ENCODE data around the gene NANP. TPM values are rescaled to one million over a fixed set of nuclear protein-coding genes. Genes with fewer than 3 reads are reported as not detected.

The NANP gene
- total and polyA plus RNA-seq, 10 of the 15 experiments (the other 5 are each of a cell fraction or from before 2014, with no cell fraction given): 4.2 to 6.7 (median 4.9) TPM

GRCh38 chr20:25565578-25566157 lies 58.1 kb downstream of the NANP start (continued):
- TF ChIP-seq BCL3 (IDR thresholded peaks at IDR 0.05; ENCODE audit: borderline replicate concordance, insufficient read depth, low read depth, low read length, poor library complexity, severe bottlenecking) (no peak), SPI1 (IDR thresholded peaks at IDR 0.05; ENCODE audit: borderline replicate concordance, insufficient read depth, low read depth, low read length) (no peak), PAX8 (IDR thresholded peaks at IDR 0.05) (no peak), TCF7 (IDR thresholded peaks at IDR 0.05; ENCODE audit: borderline replicate concordance) (no peak), GABPA (IDR thresholded peaks at IDR 0.05; ENCODE audit: low read depth) (no peak), NFYA (IDR thresholded peaks at IDR 0.05; ENCODE audit: borderline replicate concordance, low read depth, low read length) (no peak), TCF3 (IDR thresholded peaks at IDR 0.05; ENCODE audit: borderline replicate concordance, insufficient read depth, low read depth, low read length) (no peak), TAF1 (IDR thresholded peaks at IDR 0.05; ENCODE audit: borderline replicate concordance, low read depth, low read length) (no peak)

- RAD21 ChIA-PET (ENCODE audit: unreplicated experiment): no interaction called here
- H3K79me2 ChIP-seq (ENCODE audit: control insufficient read depth, insufficient read depth, low read length): no peaks in the 10 kb centered on the region
- no peak overlapping the region for H3K4me3 ChIP-seq
- in situ Hi-C loops (cut with MboI) (no loop called here), intact Hi-C loops (cut with micrococcal nuclease; ENCODE audit: unreplicated experiment) (no loop called here)
- no peaks in the 10 kb centered on the region for H3K36me3 ChIP-seq (ENCODE audit: control insufficient read depth in 2 of 2, insufficient read depth in 2 of 2, low read length in 1 of 2)
- ATAC-seq: no peak
- no peaks in the 10 kb centered on the region for H4K20me1 ChIP-seq (ENCODE audit: control insufficient read depth, insufficient read depth)
- no peaks in the 10 kb centered on the region for H3K27me3 ChIP-seq (replicated peaks in 1 of 2; ENCODE audit: control insufficient read depth in 2 of 2, insufficient read depth in 2 of 2, low read length in 1 of 2)
- no peak overlapping the region for H3K9ac ChIP-seq (ENCODE audit: control insufficient read depth, insufficient read depth, low read length)
- no peak for DNase-seq (ENCODE audit: low read depth, low spot score)
- POLR2A ChIA-PET: no interaction called here
- H3K9me3 ChIP-seq (replicated peaks; ENCODE audit: control insufficient read depth, insufficient read depth, low read length): no peaks in the 10 kb centered on the region
- no peak overlapping the region for H3K27ac ChIP-seq (ENCODE audit: control insufficient read depth, insufficient read depth)
- SMC1A ChIA-PET (ENCODE audit: uncharacterized antibody, unreplicated experiment): no interaction called here
- CTCF ChIA-PET: no interaction called here
- WGBS (ENCODE audit: insufficient coverage, insufficient replicate concordance, low lambda C conversion rate, missing lambda C conversion rate): 38% methylated on average over 6 of the region's 6 CpGs
- H2AFZ ChIP-seq (ENCODE audit: control insufficient read depth, low read depth, low read length): no peak overlapping the region
- no peak overlapping the region for H3K4me2 ChIP-seq (ENCODE audit: control insufficient read depth, insufficient read depth)
- no TSS peak for BruUV-seq (replicated peaks)
- no peaks in the 10 kb centered on the region for H3K4me1 ChIP-seq (ENCODE audit: control insufficient read depth, insufficient read depth, low read length)
- no peak for FAIRE-seq
- TF ChIP-seq ZNF687 (IDR thresholded peaks at IDR 0.05): no peak
- no peak for TF ChIP-seq SMARCA5 (IDR thresholded peaks at IDR 0.05)
- no peak for TF ChIP-seq RBBP5 (conservative IDR thresholded peaks at IDR 0.05)
- no peak for TF ChIP-seq ZBED1 (IDR thresholded peaks at IDR 0.05; ENCODE audit: borderline replicate concordance)
- TF ChIP-seq SIN3A (IDR thresholded peaks at IDR 0.05; ENCODE audit: low read depth, low read length): no peak
- TF ChIP-seq LARP7 (IDR thresholded peaks at IDR 0.05): no peak
- no peak for TF ChIP-seq PRDM15 (CRISPR knock-in tag; IDR thresholded peaks at IDR 0.05)
Measured at GRCh38 chr20:25563876-25564275, 59.9 kb downstream of the NANP start.

Data from GM12878 (cell line).